GM23338 (cell line): Measurements from ENCODE around the gene CACNA1G. TPM values are rescaled to one million over a fixed set of nuclear protein-coding genes. Genes with fewer than 3 reads are reported as not detected.

Experiments used
- ATAC-seq: fragments of 200-7000 bp; cut with Tn5 transposase; 3 replicates; pipeline ENCODE4 v1.9.1; 2020
- DNase-seq: peaks from one replicate; pipeline ENCODE4 v3.0.0-alpha.2; 2015; ENCODE audit warnings: low spot score
- H2AFZ ChIP-seq: fragments of 200-600 bp; sonication (generic); 2 replicates; pipeline ENCODE4 v1.8.0; 2016; ENCODE audit warnings: antibody characterized with exemption, mild to moderate bottlenecking, moderate library complexity
- H3F3A ChIP-seq: fragments of 200-600 bp; sonication (generic); replicated peaks from 2 replicates; pipeline ENCODE4 v1.8.0; 2017; ENCODE audit warnings: antibody characterized with exemption, mixed run types, low read depth
- H3K27ac ChIP-seq: fragments of 200-600 bp; sonication (generic); 2 replicates; pipeline ENCODE4 v1.6.1; 2016; ENCODE audit warnings: low read depth
- H3K27me3 ChIP-seq: fragments of 200-600 bp; sonication (generic); 2 replicates; pipeline ENCODE4 v1.8.0; 2016; ENCODE audit warnings: mild to moderate bottlenecking, mixed run types, moderate library complexity; ENCODE audit not compliant: insufficient read depth
- H3K36me3 ChIP-seq: fragments of 200-600 bp; sonication (generic); 2 replicates; pipeline ENCODE4 v1.8.0; 2016; ENCODE audit warnings: mild to moderate bottlenecking; ENCODE audit not compliant: insufficient read depth
- H3K4me1 ChIP-seq: fragments of 200-600 bp; sonication (generic); 2 replicates; pipeline ENCODE4 v1.8.0; 2016; ENCODE audit warnings: mild to moderate bottlenecking, moderate library complexity; ENCODE audit not compliant: insufficient read depth
- H3K4me2 ChIP-seq: fragments of 200-600 bp; sonication (generic); 2 replicates; pipeline ENCODE4 v1.7.1; 2017; ENCODE audit warnings: mixed run types
- H3K4me3 ChIP-seq: fragments of 200-600 bp; sonication (generic); 2 replicates; pipeline ENCODE4 v1.6.1; 2016; ENCODE audit warnings: mixed run types
- H3K79me2 ChIP-seq: fragments of 200-600 bp; sonication (generic); replicated peaks from 2 replicates; pipeline ENCODE4 v1.8.0; 2017; ENCODE audit warnings: mild to moderate bottlenecking; ENCODE audit not compliant: insufficient read depth
- H3K9me2 ChIP-seq: fragments of 200-600 bp; sonication (generic); 2 replicates; pipeline ENCODE4 v1.8.0; 2017; ENCODE audit not compliant: insufficient read depth
- H4K20me1 ChIP-seq: fragments of 200-600 bp; sonication (generic); replicated peaks from 2 replicates; pipeline ENCODE4 v1.8.0; 2017; ENCODE audit warnings: mild to moderate bottlenecking; ENCODE audit not compliant: insufficient read depth
- H3K27ac Mint-ChIP-seq: 2 replicates; pipeline ENCODE4 v1.8.0; 2020; ENCODE audit warnings: inconsistent platforms, mild to moderate bottlenecking, moderate library complexity, mixed read lengths
- H3K27me3 Mint-ChIP-seq: 3 replicates; pipeline ENCODE4 v1.8.0; 2022; ENCODE audit warnings: low read depth, mild to moderate bottlenecking, moderate library complexity, mixed read lengths, inconsistent platforms; ENCODE audit not compliant: insufficient read depth, poor library complexity
- H3K36me3 Mint-ChIP-seq: 3 replicates; pipeline ENCODE4 v1.8.0; 2021; ENCODE audit warnings: low read depth, mild to moderate bottlenecking, inconsistent platforms, moderate library complexity, mixed read lengths
- H3K4me1 Mint-ChIP-seq: 3 replicates; pipeline ENCODE4 v1.8.0; 2020; ENCODE audit warnings: mild to moderate bottlenecking, inconsistent platforms, mixed read lengths
- H3K4me3 Mint-ChIP-seq: 3 replicates; pipeline ENCODE4 v1.8.0; 2021; ENCODE audit warnings: moderate library complexity, mild to moderate bottlenecking, inconsistent platforms, mixed read lengths
- H3K9me3 Mint-ChIP-seq: 3 replicates; pipeline ENCODE4 v1.8.0; 2020; ENCODE audit warnings: moderate library complexity, mild to moderate bottlenecking, inconsistent platforms, mixed read lengths
- CTCF ChIP-seq, 2 experiments: fragments of 200-600 bp in 1 of 2; sonication (generic) in 1 of 2; conservative IDR thresholded peaks; 2 replicates each; pipeline versions ENCODE4 v1.5.1 to v1.6.1; 2016 to 2017; ENCODE audit warnings: antibody characterized with exemption in 2 of 2, low read depth in 2 of 2, mild to moderate bottlenecking in 2 of 2, moderate library complexity in 1 of 2
- ETS1 ChIP-seq: IDR thresholded peaks from 2 replicates; pipeline ENCODE4 v1.6.1; 2016; ENCODE audit warnings: antibody characterized with exemption
- EZH2 ChIP-seq: fragments of 200-600 bp; sonication (generic); IDR thresholded peaks from one replicate; pipeline ENCODE4 v1.8.0; 2017; ENCODE audit warnings: antibody characterized with exemption, mild to moderate bottlenecking, low read depth; ENCODE audit not compliant: unreplicated experiment
- JUNB ChIP-seq: IDR thresholded peaks from one replicate; pipeline ENCODE4 v1.6.1; 2016; ENCODE audit warnings: antibody characterized with exemption; ENCODE audit not compliant: unreplicated experiment
- NANOG ChIP-seq: IDR thresholded peaks from 2 replicates; pipeline ENCODE4 v1.6.1; 2016; ENCODE audit warnings: antibody characterized with exemption, borderline replicate concordance
- STAT1 ChIP-seq: IDR thresholded peaks from one replicate; pipeline ENCODE4 v1.6.1; 2016; ENCODE audit warnings: antibody characterized with exemption; ENCODE audit not compliant: unreplicated experiment
- ZNF114 ChIP-seq: fragments of 250-450 bp; sonication (Bioruptor Pico); IDR thresholded peaks from 2 replicates; pipeline ENCODE4 v1.5.0; 2020; ENCODE audit warnings: mild to moderate bottlenecking, moderate library complexity
- ZNF462 ChIP-seq: fragments of 250-450 bp; sonication (Bioruptor Pico); IDR thresholded peaks from 2 replicates; pipeline ENCODE4 v1.5.0; 2020; ENCODE audit warnings: mild to moderate bottlenecking, moderate library complexity
- polyA plus RNA-seq: library from polyadenylated mRNA; unstranded; fragments of >200 nt; fragmentation: Nextera tagmentation; extraction: Ambion mirVana; gene quantifications from 2 replicates; pipeline ENCODE4 v1.2.1, GENCODE V29; 2016
- total RNA-seq: library from RNA; depleted of rRNA; stranded (reverse); fragments of >200 nt; shearing (Covaris generic); gene quantifications from 2 replicates; pipeline ENCODE4 v1.2.3, GENCODE V29; 2014

CACNA1G gene
- total and polyA plus RNA-seq, 2 experiments from 2014 or later: 1.4 to 5.1 TPM

- no peak overlapping the region for H3K4me3 Mint-ChIP-seq
- DNase-seq (no peak), ATAC-seq (no peak)
- peaks cover 17% of the 10 kb centered on the region for H3K27me3 Mint-ChIP-seq
- no peaks in the 10 kb centered on the region for H3K79me2 ChIP-seq
- H3K4me2 ChIP-seq: no peak overlapping the region
- no peak overlapping the region for H3K27ac ChIP-seq
- no peak overlapping the region for H2AFZ ChIP-seq
- H3K27me3 ChIP-seq: peaks cover 9% of the 10 kb centered on the region
- no peaks in the 10 kb centered on the region for H3K9me3 Mint-ChIP-seq
- no peaks in the 10 kb centered on the region for H4K20me1 ChIP-seq
- no peak overlapping the region for H3K27ac Mint-ChIP-seq
- no peaks in the 10 kb centered on the region for H3K36me3 ChIP-seq
- H3K4me3 ChIP-seq: no peak overlapping the region
- peaks cover 34% of the 10 kb centered on the region for H3K4me1 Mint-ChIP-seq
- no peaks in the 10 kb centered on the region for H3F3A ChIP-seq
- peaks cover 8% of the 10 kb centered on the region for H3K4me1 ChIP-seq
- no peaks in the 10 kb centered on the region; the same call in 2 of the 3 replicates for H3K36me3 Mint-ChIP-seq
- no peak for TF ChIP-seq ZNF462 (CRISPR knock-in tag)
- TF ChIP-seq CTCF (conservative IDR thresholded peaks at IDR 0.05; ENCODE audit: low read depth in 2 of 2): no peak
- no peaks in the 10 kb centered on the region for H3K9me2 ChIP-seq
Measured at GRCh38 chr17:50571681-50572080, 11.2 kb downstream of the CACNA1G start.

GRCh38 chr17:50572541-50572940, 12.0 kb downstream of the CACNA1G start:
- Mint-ChIP-seq H3K27me3 (peaks cover 14% of the 10 kb centered on the region), H3K4me1 (peaks cover 33% of the 10 kb centered on the region), H3K36me3 (no peaks in the 10 kb centered on the region; the same call in 2 of the 3 replicates), H3K9me3 (no peaks in the 10 kb centered on the region), H3K4me3 (no peak overlapping the region), H3K27ac (no peak overlapping the region)
- no peaks in the 10 kb centered on the region for H3K36me3 ChIP-seq
- no peaks in the 10 kb centered on the region for H3K9me2 ChIP-seq
- no peaks in the 10 kb centered on the region for H4K20me1 ChIP-seq
- H3K79me2 ChIP-seq: no peaks in the 10 kb centered on the region
- DNase-seq (no peak), ATAC-seq (no peak)
- peaks cover 8% of the 10 kb centered on the region for H3K4me1 ChIP-seq
- no peak overlapping the region for H3K4me3 ChIP-seq
- H3K27me3 ChIP-seq: peaks cover 3% of the 10 kb centered on the region; the same call in 1 of the 2 replicates
- no peak overlapping the region for H2AFZ ChIP-seq
- H3K4me2 ChIP-seq: no peak overlapping the region
- H3F3A ChIP-seq: no peaks in the 10 kb centered on the region
- H3K27ac ChIP-seq: no peak overlapping the region
- TF ChIP-seq CTCF (conservative IDR thresholded peaks at IDR 0.05; ENCODE audit: low read depth in 2 of 2): no peak
- no peak for TF ChIP-seq STAT1
- no peak for TF ChIP-seq JUNB
- no peak for TF ChIP-seq EZH2
- no peak for TF ChIP-seq ETS1
- TF ChIP-seq ZNF114 (CRISPR knock-in tag): no peak
- no peak for TF ChIP-seq NANOG
